ENCODE data around the gene POLDIP2.

DNA sequence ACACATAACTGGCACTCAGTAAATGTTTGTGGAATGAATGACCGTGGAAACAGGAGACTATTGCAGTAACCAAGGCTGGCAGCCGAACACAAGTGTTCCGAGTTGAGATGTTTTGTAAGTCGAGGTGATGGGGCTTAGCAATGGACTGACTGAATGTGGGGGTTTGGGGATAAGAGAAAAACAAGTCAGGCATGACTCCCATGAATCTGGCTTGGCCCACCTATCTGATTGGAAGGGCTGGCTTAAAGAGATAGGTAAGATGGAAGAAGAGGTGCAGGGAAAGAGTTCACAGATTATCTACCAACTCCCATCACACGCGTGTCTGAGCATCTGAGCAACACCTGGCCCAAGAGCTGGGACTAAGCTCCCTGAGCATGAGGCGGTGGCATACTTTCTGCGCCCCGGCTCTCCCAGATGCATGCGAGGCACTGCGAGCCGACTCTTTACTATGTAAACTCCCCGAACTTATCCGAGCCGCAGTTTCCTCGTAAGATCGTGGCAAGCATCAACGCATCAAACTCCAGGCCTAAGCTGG, 22.6 kb downstream of the POLDIP2 start:
- TF ChIP-seq, protein P1, sequence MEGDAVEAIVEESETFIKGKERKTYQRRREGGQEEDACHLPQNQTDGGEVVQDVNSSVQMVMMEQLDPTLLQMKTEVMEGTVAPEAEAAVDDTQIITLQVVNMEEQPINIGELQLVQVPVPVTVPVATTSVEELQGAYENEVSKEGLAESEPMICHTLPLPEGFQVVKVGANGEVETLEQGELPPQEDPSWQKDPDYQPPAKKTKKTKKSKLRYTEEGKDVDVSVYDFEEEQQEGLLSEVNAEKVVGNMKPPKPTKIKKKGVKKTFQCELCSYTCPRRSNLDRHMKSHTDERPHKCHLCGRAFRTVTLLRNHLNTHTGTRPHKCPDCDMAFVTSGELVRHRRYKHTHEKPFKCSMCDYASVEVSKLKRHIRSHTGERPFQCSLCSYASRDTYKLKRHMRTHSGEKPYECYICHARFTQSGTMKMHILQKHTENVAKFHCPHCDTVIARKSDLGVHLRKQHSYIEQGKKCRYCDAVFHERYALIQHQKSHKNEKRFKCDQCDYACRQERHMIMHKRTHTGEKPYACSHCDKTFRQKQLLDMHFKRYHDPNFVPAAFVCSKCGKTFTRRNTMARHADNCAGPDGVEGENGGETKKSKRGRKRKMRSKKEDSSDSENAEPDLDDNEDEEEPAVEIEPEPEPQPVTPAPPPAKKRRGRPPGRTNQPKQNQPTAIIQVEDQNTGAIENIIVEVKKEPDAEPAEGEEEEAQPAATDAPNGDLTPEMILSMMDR (IDR thresholded peaks at IDR 0.05; ENCODE audit: insufficient read depth, low read depth, low read length) = no peak
- TF ChIP-seq EZH2 (IDR thresholded peaks at IDR 0.05; ENCODE audit: insufficient read depth, low read length) = no peak
